IPS DF 6.9 (cell line): ENCODE measurements around the gene APOO.
A peak's percentile ranks its signal among the peaks of the same experiment; 100 is the strongest.

Experiments used
- DNase-seq: peaks from one replicate; pipeline ENCODE4 v3.0.0-alpha.2; 2013; ENCODE audit warnings: low read depth, low spot score
- H3K27ac ChIP-seq: one replicate; pipeline ENCODE4 v1.5.1; 2013; ENCODE audit warnings: low read length, control low read depth
- H3K27me3 ChIP-seq: 2 replicates; pipeline ENCODE4 v1.6.1; 2013; ENCODE audit warnings: mild to moderate bottlenecking, low read length; ENCODE audit not compliant: control insufficient read depth, insufficient read depth
- H3K36me3 ChIP-seq: 2 replicates; pipeline ENCODE4 v1.6.1; 2013; ENCODE audit warnings: low read length; ENCODE audit not compliant: control insufficient read depth, insufficient read depth
- H3K4me1 ChIP-seq: 2 replicates; pipeline ENCODE4 v1.6.1; 2013; ENCODE audit warnings: low read length; ENCODE audit not compliant: control insufficient read depth, insufficient read depth
- H3K4me3 ChIP-seq: 2 replicates; pipeline ENCODE4 v1.5.1; 2013; ENCODE audit warnings: mild to moderate bottlenecking, low read length
- H3K9me3 ChIP-seq: 2 replicates; pipeline ENCODE4 v1.6.1; 2013; ENCODE audit warnings: low read length, inconsistent platforms; ENCODE audit not compliant: control insufficient read depth, insufficient read depth
- WGBS: extraction: QIAGEN DNeasy Blood & Tissue Kit; methylation state at CpG from one replicate; pipeline ENCODE4 v1.1.7; 2013; ENCODE audit warnings: mixed read lengths, missing lambda C conversion rate; ENCODE audit not compliant: insufficient read length, insufficient coverage; 5-methylcytosine and 5-hydroxymethylcytosine counted together

The APOO gene

DNA sequence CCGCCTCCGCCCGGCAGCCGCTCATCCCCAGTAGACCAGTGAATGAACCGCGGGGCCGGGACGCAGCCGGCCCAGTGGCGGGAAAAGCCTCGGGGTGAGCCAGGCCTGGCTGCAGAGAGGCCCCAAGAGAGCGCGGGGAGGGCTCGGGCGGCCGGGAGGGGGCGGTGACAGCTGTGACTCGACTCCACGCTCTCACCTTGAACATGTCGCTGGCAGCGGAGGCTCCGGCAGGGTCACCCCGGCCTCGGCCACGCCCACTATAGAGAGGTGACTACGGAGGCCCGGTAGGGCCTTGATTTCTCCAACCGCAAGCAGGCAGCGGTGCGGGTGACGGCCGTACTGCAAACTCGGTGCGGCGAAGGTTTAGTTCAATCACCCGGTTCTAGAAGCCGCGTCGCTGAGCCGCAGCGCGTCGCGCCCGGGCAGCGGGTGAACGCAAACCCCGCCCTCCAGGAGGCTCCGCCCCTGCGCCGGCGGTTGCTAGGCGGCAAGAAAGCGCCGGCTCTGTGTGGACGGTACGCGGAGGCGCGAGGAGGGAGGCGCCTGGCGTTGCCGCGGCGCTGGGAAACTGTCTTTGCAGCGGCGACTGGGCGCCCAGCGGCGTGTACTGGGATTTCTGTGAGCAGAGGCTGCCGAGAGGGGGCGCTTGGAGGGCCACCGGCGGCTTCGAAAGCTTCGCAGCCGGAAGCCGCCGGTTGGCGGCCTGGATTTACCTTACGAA, at the start of gene APOO, which contains the start of gene CXorf58:
APOO (minus strand) TSS at position 441 of the 721 bp plus-strand sequence; CDS start at position 205, 236 bp downstream.
CXorf58 (plus strand) TSS at position 509 of the 721 bp plus-strand sequence. CDS start 2,297 bp downstream, outside the sequence.
- no peak within 1 kb of the TSS for H3K27ac ChIP-seq
- no peaks in the 10 kb centered on the region for H3K36me3 ChIP-seq
- WGBS = no CpG with 5 or more reads among the region's 81 CpGs
- DNase-seq = no peak
- H3K4me1 ChIP-seq = no peaks in the 10 kb centered on the region
- H3K27me3 ChIP-seq = no peaks in the 10 kb centered on the region
- H3K4me3 ChIP-seq = peak within 1 kb of the TSS; percentile 97
- no peaks in the 10 kb centered on the region for H3K9me3 ChIP-seq

DNA sequence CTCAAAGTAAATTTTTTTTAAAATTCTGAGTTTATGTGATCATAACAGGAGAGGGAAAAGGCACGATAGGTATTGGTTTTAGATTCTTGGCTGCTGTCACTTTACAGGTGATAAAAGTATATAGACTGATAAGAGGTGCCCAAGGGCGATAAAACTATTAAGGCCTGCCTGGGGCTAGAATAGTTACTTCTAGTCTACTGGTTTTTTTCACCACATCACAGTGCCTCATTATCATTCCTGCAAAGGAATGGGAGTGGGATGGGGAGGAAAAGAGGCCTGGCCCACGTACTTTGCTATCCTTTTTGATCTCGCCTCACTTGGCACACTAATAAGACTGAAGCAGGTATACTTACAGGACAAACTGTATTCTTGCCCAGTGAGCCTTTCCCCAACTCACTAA, 46.7 kb upstream of the APOO start:
- no peaks in the 10 kb centered on the region for H3K27me3 ChIP-seq
- H3K9me3 ChIP-seq = no peaks in the 10 kb centered on the region
- H3K4me1 ChIP-seq = no peaks in the 10 kb centered on the region
- DNase-seq = no peak
- H3K36me3 ChIP-seq = no peaks in the 10 kb centered on the region
- no peak overlapping the region for H3K4me3 ChIP-seq
- no CpG with 5 or more reads among the region's 4 CpGs for WGBS
- H3K27ac ChIP-seq = no peak overlapping the region

- DNase-seq = no peak
- H3K4me1 ChIP-seq = no peaks in the 10 kb centered on the region
- no CpG with 5 or more reads among the region's 11 CpGs for WGBS
- no peak overlapping the region for H3K27ac ChIP-seq
- H3K27me3 ChIP-seq = no peaks in the 10 kb centered on the region
- no peak overlapping the region for H3K4me3 ChIP-seq
- H3K36me3 ChIP-seq = no peaks in the 10 kb centered on the region
- no peaks in the 10 kb centered on the region for H3K9me3 ChIP-seq
Observed at GRCh38 chrX:23953908-23954269, 46.2 kb upstream of the APOO start.

DNA sequence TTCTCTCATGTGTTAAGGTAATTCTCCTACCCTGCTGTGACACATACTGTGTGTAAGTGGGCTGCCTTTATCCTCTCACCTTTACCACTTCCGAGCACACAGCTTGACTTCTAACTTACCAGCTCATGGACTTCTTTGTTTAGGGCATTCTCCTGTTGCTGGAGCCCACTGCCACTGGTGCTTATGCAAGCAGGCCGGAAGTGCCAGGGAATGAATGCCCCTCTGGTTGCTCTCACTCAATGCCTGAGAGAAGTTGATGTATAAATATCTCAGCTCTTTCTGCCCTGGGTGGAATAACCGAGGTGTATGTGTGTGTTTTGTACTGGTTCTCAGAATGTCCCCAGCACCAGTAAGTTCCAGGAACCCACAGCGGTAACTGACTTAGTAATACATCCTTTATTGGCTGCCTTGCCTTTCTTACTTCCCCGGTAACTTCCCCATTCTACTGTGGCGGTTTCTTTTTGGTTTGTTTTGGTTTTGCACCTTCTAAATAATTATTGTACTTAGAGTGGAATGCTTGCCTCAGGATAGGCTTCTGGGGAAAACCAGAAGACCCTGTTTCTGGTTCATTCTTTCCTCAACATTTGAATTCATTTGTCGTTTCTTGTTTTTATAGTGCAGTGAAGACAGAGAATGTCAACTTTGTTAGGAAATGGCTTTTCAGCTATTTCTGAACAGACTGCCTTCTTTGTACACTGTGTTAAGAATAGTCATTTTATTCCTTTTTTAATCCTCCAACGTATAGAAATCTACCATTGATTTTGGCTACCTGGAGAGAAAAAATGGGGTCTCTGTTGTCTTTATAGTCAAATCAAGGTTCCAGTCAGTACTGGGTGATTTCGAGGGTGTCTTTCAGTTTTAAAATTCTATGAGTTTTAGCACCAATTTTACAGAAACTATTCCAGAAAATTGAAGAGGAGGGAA, 45.5 kb upstream of the APOO start:
- no peaks in the 10 kb centered on the region for H3K36me3 ChIP-seq
- no peak overlapping the region for H3K4me3 ChIP-seq
- no peak for DNase-seq
- H3K27me3 ChIP-seq = no peaks in the 10 kb centered on the region
- H3K27ac ChIP-seq = no peak overlapping the region
- WGBS = no CpG with 5 or more reads among the region's 9 CpGs
- no peaks in the 10 kb centered on the region for H3K4me1 ChIP-seq
- no peaks in the 10 kb centered on the region for H3K9me3 ChIP-seq

- DNase-seq = no peak
- Histone ChIP-seq H3K9me3 (no peaks in the 10 kb centered on the region), H3K27me3 (no peaks in the 10 kb centered on the region), H3K4me1 (no peaks in the 10 kb centered on the region), H3K4me3 (no peak overlapping the region), H3K36me3 (no peaks in the 10 kb centered on the region), H3K27ac (no peak overlapping the region)
- WGBS = no CpG with 5 or more reads among the region's 3 CpGs
Observed at GRCh38 chrX:23952391-23952790, 44.7 kb upstream of the APOO start.

- no peaks in the 10 kb centered on the region for H3K4me1 ChIP-seq
- no peak for DNase-seq
- no peaks in the 10 kb centered on the region for H3K27me3 ChIP-seq
- no peaks in the 10 kb centered on the region for H3K36me3 ChIP-seq
- H3K27ac ChIP-seq = no peak overlapping the region
- H3K9me3 ChIP-seq = no peaks in the 10 kb centered on the region
- WGBS = no CpG with 5 or more reads among the region's 1 CpG
- H3K4me3 ChIP-seq = no peak overlapping the region
Observed at GRCh38 chrX:23945206-23945605, 37.5 kb upstream of the APOO start.

- H3K4me1 ChIP-seq = no peaks in the 10 kb centered on the region
- WGBS = no CpG with 5 or more reads among the region's 1 CpG
- H3K9me3 ChIP-seq = no peaks in the 10 kb centered on the region
- no peaks in the 10 kb centered on the region for H3K36me3 ChIP-seq
- H3K27ac ChIP-seq = no peak overlapping the region
- H3K27me3 ChIP-seq = no peaks in the 10 kb centered on the region
- H3K4me3 ChIP-seq = no peak overlapping the region
- no peak for DNase-seq
Observed at GRCh38 chrX:23944234-23944633, 36.5 kb upstream of the APOO start.

DNA sequence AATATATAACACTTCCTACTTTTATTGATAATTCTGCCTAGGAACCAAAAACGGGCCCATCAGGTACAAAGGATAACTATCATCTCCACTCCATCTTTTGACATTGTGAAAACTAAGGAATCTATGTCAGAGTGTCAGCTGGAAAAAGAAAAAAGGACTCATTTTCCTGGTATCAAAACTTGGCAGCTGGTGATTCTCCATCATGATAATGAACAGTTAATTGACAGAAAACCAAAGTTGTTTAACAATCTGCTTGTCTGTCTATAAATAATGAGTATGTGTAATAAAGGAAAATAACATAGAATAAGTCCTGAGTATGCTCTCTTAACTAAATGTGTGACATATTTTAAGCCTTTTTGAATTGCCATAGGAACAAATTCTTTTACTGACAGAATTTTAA, 31.5 kb upstream of the APOO start:
- Histone ChIP-seq H3K4me1 (no peaks in the 10 kb centered on the region), H3K27ac (no peak overlapping the region), H3K27me3 (no peaks in the 10 kb centered on the region), H3K4me3 (no peak overlapping the region), H3K36me3 (no peaks in the 10 kb centered on the region), H3K9me3 (no peaks in the 10 kb centered on the region)
- DNase-seq = no peak
- no CpG with 5 or more reads among the region's 1 CpG for WGBS

- no CpG with 5 or more reads among the region's 1 CpG for WGBS
- H3K27me3 ChIP-seq = no peaks in the 10 kb centered on the region
- DNase-seq = no peak
- H3K36me3 ChIP-seq = no peaks in the 10 kb centered on the region
- H3K4me3 ChIP-seq = no peak overlapping the region
- no peak overlapping the region for H3K27ac ChIP-seq
- H3K9me3 ChIP-seq = no peaks in the 10 kb centered on the region
- H3K4me1 ChIP-seq = no peaks in the 10 kb centered on the region
Observed at GRCh38 chrX:23938690-23939089, 31.0 kb upstream of the APOO start.

- no peak for DNase-seq
- Histone ChIP-seq H3K27me3 (no peaks in the 10 kb centered on the region), H3K4me3 (no peak overlapping the region), H3K9me3 (no peaks in the 10 kb centered on the region), H3K4me1 (no peaks in the 10 kb centered on the region), H3K36me3 (no peaks in the 10 kb centered on the region), H3K27ac (no peak overlapping the region)
- WGBS = no CpG with 5 or more reads among the region's 4 CpGs
Observed at GRCh38 chrX:23937100-23937499, 29.4 kb upstream of the APOO start.
